IMR-90 (cell line): ENCODE data around the gene CYP2W1. TPM values are rescaled to one million over a fixed set of nuclear protein-coding genes. Genes with fewer than 3 reads are reported as not detected.
A peak's percentile ranks its signal among the peaks of the same experiment; 100 is the strongest.

Source experiments
- ATAC-seq: fragments of 200-7000 bp; cut with Tn5 transposase; 2 replicates; pipeline ENCODE4 v1.9.1; 2020; ENCODE audit warnings: low read depth, mild to moderate bottlenecking, moderate library complexity
- BruUV-seq: library from RNA; stranded (reverse); fragments of 400-500 nt; replicated peaks from 2 replicates; lab custom pipeline; 2021; lab: Mats Ljungman, UMichigan
- CTCF ChIA-PET: fragments of 300-600 bp; formaldehyde crosslinking; extraction: SDS; loops from one replicate; lab custom pipeline; 2021; ENCODE audit warnings: antibody characterized with exemption; lab: Yijun Ruan, JAX
- POLR2A ChIA-PET: fragments of 300-600 bp; sonication (Branson Sonifier 250); formaldehyde crosslinking; loops from one replicate; lab custom pipeline; 2022; ENCODE audit warnings: antibody characterized with exemption; ENCODE audit not compliant: unreplicated experiment; lab: Charles Lee
- DNase-seq: peaks from one replicate; pipeline ENCODE4 v3.0.0; 2013
- H2AFZ ChIP-seq: replicated peaks from 2 replicates; pipeline ENCODE3; 2013; ENCODE audit warnings: low read length, mild to moderate bottlenecking; ENCODE audit not compliant: poor library complexity
- H2AK5ac ChIP-seq: 2 replicates; pipeline ENCODE4 v1.6.1; 2013; ENCODE audit warnings: low read depth, low read length, inconsistent platforms
- H2AK9ac ChIP-seq: replicated peaks from 2 replicates; pipeline ENCODE3; 2013; ENCODE audit warnings: mild to moderate bottlenecking, low read depth, low read length, moderate library complexity; ENCODE audit not compliant: poor library complexity
- H2BK120ac ChIP-seq: 2 replicates; pipeline ENCODE4 v1.6.1; 2013; ENCODE audit warnings: low read depth, low read length, inconsistent platforms
- H2BK15ac ChIP-seq: 3 replicates; pipeline ENCODE4 v1.6.1; 2013; ENCODE audit warnings: low read depth, low read length, inconsistent platforms
- H2BK20ac ChIP-seq: 2 replicates; pipeline ENCODE4 v1.6.1; 2013; ENCODE audit warnings: low read depth, mild to moderate bottlenecking, inconsistent platforms, low read length, moderate library complexity
- H2BK5ac ChIP-seq: 2 replicates; pipeline ENCODE4 v1.6.1; 2013; ENCODE audit warnings: mild to moderate bottlenecking, low read depth, low read length, inconsistent platforms; ENCODE audit not compliant: poor library complexity, severe bottlenecking
- H3K14ac ChIP-seq: replicated peaks from 2 replicates; pipeline ENCODE4 v1.6.1; 2013; ENCODE audit warnings: low read depth, low read length, inconsistent platforms
- H3K18ac ChIP-seq: 2 replicates; pipeline ENCODE4 v1.6.1; 2013; ENCODE audit warnings: low read depth, low read length, control low read depth
- H3K23ac ChIP-seq: 2 replicates; pipeline ENCODE4 v1.6.1; 2013; ENCODE audit warnings: low read depth, low read length, inconsistent platforms
- H3K27ac ChIP-seq: 2 replicates; pipeline ENCODE4 v1.5.1; 2013; ENCODE audit warnings: mild to moderate bottlenecking, control low read depth, low read length; ENCODE audit not compliant: insufficient read depth
- H3K27me3 ChIP-seq: 2 replicates; pipeline ENCODE4 v1.6.1; 2013; ENCODE audit warnings: low read length; ENCODE audit not compliant: control insufficient read depth, insufficient read depth
- H3K36me3 ChIP-seq: 2 replicates; pipeline ENCODE4 v1.6.1; 2013; ENCODE audit warnings: low read length, mixed read lengths; ENCODE audit not compliant: control insufficient read depth, insufficient read depth
- H3K4ac ChIP-seq: 2 replicates; pipeline ENCODE4 v1.6.1; 2013; ENCODE audit warnings: low read depth, low read length, inconsistent platforms
- H3K4me1 ChIP-seq: 2 replicates; pipeline ENCODE4 v1.6.1; 2013; ENCODE audit warnings: low read length, mixed read lengths; ENCODE audit not compliant: control insufficient read depth, insufficient read depth
- H3K4me2 ChIP-seq: 2 replicates; pipeline ENCODE4 v1.6.1; 2013; ENCODE audit warnings: low read depth, mild to moderate bottlenecking, control low read depth, low read length, moderate library complexity
- H3K4me3 ChIP-seq: 2 replicates; pipeline ENCODE4 v1.5.1; 2013; ENCODE audit warnings: low read depth, mild to moderate bottlenecking, control low read depth, low read length, moderate library complexity; ENCODE audit not compliant: insufficient read depth
- H3K56ac ChIP-seq: 2 replicates; pipeline ENCODE4 v1.6.1; 2013; ENCODE audit warnings: low read length, inconsistent platforms; ENCODE audit not compliant: insufficient read depth; ENCODE audit errors: extremely low read depth
- H3K79me1 ChIP-seq, 2 experiments: 2 replicates each; pipeline ENCODE4 v1.6.1; 2013; ENCODE audit warnings: low read length in 2 of 2, inconsistent platforms in 1 of 2, low read depth in 1 of 2
- H3K9ac ChIP-seq: 2 replicates; pipeline ENCODE4 v1.6.1; 2013; ENCODE audit warnings: low read depth, low read length, control low read depth
- H3K9me1 ChIP-seq: 2 replicates; pipeline ENCODE4 v1.6.1; 2013; ENCODE audit warnings: low read length, inconsistent platforms; ENCODE audit not compliant: insufficient read depth
- H3K9me3 ChIP-seq: 2 replicates; pipeline ENCODE4 v1.6.1; 2013; ENCODE audit warnings: low read length; ENCODE audit not compliant: control insufficient read depth, insufficient read depth
- H4K20me1 ChIP-seq: 2 replicates; pipeline ENCODE4 v1.6.1; 2013; ENCODE audit warnings: low read length, inconsistent platforms; ENCODE audit not compliant: insufficient read depth
- H4K5ac ChIP-seq: 2 replicates; pipeline ENCODE4 v1.6.1; 2013; ENCODE audit warnings: mild to moderate bottlenecking, low read depth, low read length, control low read depth
- H4K8ac ChIP-seq, 2 experiments: 2 replicates each; pipeline ENCODE4 v1.6.1; 2013; ENCODE audit warnings: low read depth in 2 of 2, low read length in 2 of 2, control low read depth in 1 of 2, inconsistent platforms in 1 of 2
- H4K91ac ChIP-seq: 2 replicates; pipeline ENCODE4 v1.6.1; 2013; ENCODE audit warnings: low read depth, low read length, inconsistent platforms; ENCODE audit not compliant: insufficient read depth
- BHLHE40 ChIP-seq: fragments of 150-350 bp; IDR thresholded peaks from 2 replicates; pipeline ENCODE4 v1.6.1; 2016; ENCODE audit warnings: mild to moderate bottlenecking, low read depth, low read length
- CEBPB ChIP-seq: IDR thresholded peaks from 2 replicates; pipeline ENCODE4 v1.6.1; 2012; ENCODE audit warnings: low read depth, low read length, improper control_type of control experiment
- CHD1 ChIP-seq: IDR thresholded peaks from 2 replicates; pipeline ENCODE4 v1.6.1; 2012; ENCODE audit warnings: low read depth, low read length, improper control_type of control experiment
- CTCF ChIP-seq: conservative IDR thresholded peaks from 2 replicates; pipeline ENCODE4 v1.5.1; 2012; ENCODE audit warnings: mild to moderate bottlenecking, low read depth, low read length, improper control_type of control experiment
- ELK1 ChIP-seq: fragments of 150-350 bp; IDR thresholded peaks from 2 replicates; pipeline ENCODE4 v1.6.1; 2016; ENCODE audit warnings: low read depth, mild to moderate bottlenecking, low read length, moderate library complexity, borderline replicate concordance
- FOS ChIP-seq: fragments of 150-350 bp; IDR thresholded peaks from 2 replicates; pipeline ENCODE4 v1.6.1; 2016; ENCODE audit warnings: low read depth, low read length
- MAFK ChIP-seq: IDR thresholded peaks from 2 replicates; pipeline ENCODE4 v1.6.1; 2012; ENCODE audit warnings: low read depth, low read length, improper control_type of control experiment
- MAZ ChIP-seq: IDR thresholded peaks from 2 replicates; pipeline ENCODE4 v1.6.1; 2012; ENCODE audit warnings: low read depth, mild to moderate bottlenecking, low read length, improper control_type of control experiment, moderate library complexity, borderline replicate concordance
- MXI1 ChIP-seq: IDR thresholded peaks from 2 replicates; pipeline ENCODE4 v1.6.1; 2012; ENCODE audit warnings: low read depth, mild to moderate bottlenecking, low read length, moderate library complexity, borderline replicate concordance
- NFE2L2 ChIP-seq: fragments of 150-350 bp; IDR thresholded peaks from 2 replicates; pipeline ENCODE4 v1.6.1; 2016; ENCODE audit warnings: low read depth, mild to moderate bottlenecking, low read length
- POLR2A ChIP-seq: IDR thresholded peaks from 2 replicates; pipeline ENCODE4 v1.6.1; 2012; ENCODE audit warnings: mild to moderate bottlenecking, low read depth, low read length
- RAD21 ChIP-seq: IDR thresholded peaks from 2 replicates; pipeline ENCODE4 v1.6.1; 2012; ENCODE audit warnings: low read length, improper control_type of control experiment
- RCOR1 ChIP-seq: IDR thresholded peaks from 2 replicates; pipeline ENCODE4 v1.6.1; 2012; ENCODE audit warnings: mild to moderate bottlenecking, low read length, improper control_type of control experiment; ENCODE audit not compliant: insufficient replicate concordance
- RFX5 ChIP-seq: IDR thresholded peaks from 2 replicates; pipeline ENCODE4 v1.8.0; 2012; ENCODE audit warnings: low read depth, mild to moderate bottlenecking, low read length, moderate library complexity
- SMC3 ChIP-seq: fragments of 150-350 bp; IDR thresholded peaks from 2 replicates; pipeline ENCODE4 v1.6.1; 2016; ENCODE audit warnings: low read depth, mild to moderate bottlenecking, antibody characterized with exemption, low read length, moderate library complexity
- USF2 ChIP-seq: fragments of 150-350 bp; IDR thresholded peaks from 2 replicates; pipeline ENCODE4 v1.6.1; 2017; ENCODE audit warnings: mild to moderate bottlenecking, antibody characterized with exemption, low read length, low read depth
- WGBS, 2 experiments: methylation state at CpG; one replicate each; pipeline versions ENCODE4 v1.1.5 to v1.1.7; 2013; ENCODE audit warnings: missing lambda C conversion rate in 2 of 2; ENCODE audit not compliant: insufficient read length in 1 of 2; ENCODE audit errors: extremely low coverage in 2 of 2; 5-methylcytosine and 5-hydroxymethylcytosine counted together
- dilution Hi-C: fragments of 300-500 bp; cut with HindIII; formaldehyde crosslinking; loops from one replicate; pipeline ENCODE4 v1.14.3; 2018; ENCODE audit warnings: low sequenced_read_pairs; ENCODE audit not compliant: unreplicated experiment
- in situ Hi-C: fragments of 300-500 bp; cut with MboI; formaldehyde crosslinking; loops from 3 replicates; pipeline ENCODE4 v1.14.3; 2019; ENCODE audit warnings: low sequenced_read_pairs, inconsistent platforms, mixed read lengths
- intact Hi-C: fragments of 100-400 bp; cut with micrococcal nuclease; formaldehyde crosslinking; loops from 2 replicates; pipeline ENCODE4 v1.10.0; 2022
- polyA plus RNA-seq, 3 experiments: library from polyadenylated mRNA; depleted of rRNA; stranded (reverse); fragments of >200 nt; gene quantifications; 2 replicates each; pipeline ENCODE4 v1.2.3, GENCODE V29; 2012; ENCODE audit warnings: low replicate concordance in 1 of 3
- total RNA-seq: library from RNA; depleted of rRNA; stranded (reverse); fragments of >200 nt; gene quantifications from 2 replicates; pipeline ENCODE4 v1.2.3, GENCODE V29; 2012

The CYP2W1 gene
- total and polyA plus RNA-seq, 2 of the 4 experiments (the other 2 are of a cell fraction) = not detected

GRCh38 chr7:956031-956430 lies 26.9 kb upstream of the CYP2W1 start:
- H2AK9ac ChIP-seq = no peak overlapping the region
- H2BK120ac ChIP-seq = no peak overlapping the region
- no peak overlapping the region for H3K23ac ChIP-seq
- H3K27ac ChIP-seq = no peak overlapping the region
- no TSS peak for BruUV-seq
- ChIA-PET CTCF (no interaction called here), POLR2A (no interaction called here)
- H2BK15ac ChIP-seq = no peak overlapping the region
- no peak overlapping the region for H3K18ac ChIP-seq
- peaks cover 22% of the 10 kb centered on the region; the same call in 1 of the 2 replicates for H3K27me3 ChIP-seq
- no peak overlapping the region for H3K4ac ChIP-seq
- no peak overlapping the region for H2BK5ac ChIP-seq
- no peak overlapping the region for H3K9ac ChIP-seq
- intact Hi-C loops (no loop called here), in situ Hi-C loops (no loop called here), dilution Hi-C loops (no loop called here)
- H4K91ac ChIP-seq = no peak overlapping the region
- no peak for ATAC-seq
- no peak overlapping the region for H3K4me2 ChIP-seq
- H4K5ac ChIP-seq = no peak overlapping the region
- peak overlapping the region; percentile 51 for H2AFZ ChIP-seq
- H3K9me3 ChIP-seq = no peaks in the 10 kb centered on the region
- no peak overlapping the region for H3K56ac ChIP-seq
- TF ChIP-seq NFE2L2 (no peak), RAD21 (no peak), POLR2A (no peak), RFX5 (no peak), BHLHE40 (no peak), CEBPB (no peak), CTCF (no peak), USF2 (no peak), SMC3 (no peak), RCOR1 (no peak), CHD1 (no peak), ELK1 (no peak), MAFK (no peak), MXI1 (no peak), MAZ (no peak), FOS (no peak)
- 100% methylated on average over 1 of the region's 10 CpGs; no CpG with 5 or more reads in 1 of the 2 experiments for WGBS, 2 experiments
- no peak overlapping the region for H3K4me3 ChIP-seq
- no peak overlapping the region for H4K8ac ChIP-seq
- H3K36me3 ChIP-seq = no peaks in the 10 kb centered on the region
- H2AK5ac ChIP-seq = no peak overlapping the region
- H3K4me1 ChIP-seq = no peaks in the 10 kb centered on the region; the same call in 1 of the 2 replicates
- no peak overlapping the region for H3K14ac ChIP-seq
- no peak for DNase-seq
- no peak overlapping the region for H2BK20ac ChIP-seq
- H3K79me1 ChIP-seq = no peaks in the 10 kb centered on the region; a peak in 1 of 4 replicates
- peaks cover 3% of the 10 kb centered on the region; the same call in 1 of the 2 replicates for H4K20me1 ChIP-seq
- H3K9me1 ChIP-seq = no peaks in the 10 kb centered on the region
